MV-4-11 (cell line): ENCODE measurements around the gene FNDC3B.
"Not testable (repeated sequence)": the region's sequence is repeated elsewhere in the genome, so short reads cannot be mapped to it uniquely, and the experiment has no call there.

Experiments used
- DNase-seq: peaks from one replicate; lab custom pipeline; 2025; lab: John Stamatoyannopoulos, UW

FNDC3B gene

DNA sequence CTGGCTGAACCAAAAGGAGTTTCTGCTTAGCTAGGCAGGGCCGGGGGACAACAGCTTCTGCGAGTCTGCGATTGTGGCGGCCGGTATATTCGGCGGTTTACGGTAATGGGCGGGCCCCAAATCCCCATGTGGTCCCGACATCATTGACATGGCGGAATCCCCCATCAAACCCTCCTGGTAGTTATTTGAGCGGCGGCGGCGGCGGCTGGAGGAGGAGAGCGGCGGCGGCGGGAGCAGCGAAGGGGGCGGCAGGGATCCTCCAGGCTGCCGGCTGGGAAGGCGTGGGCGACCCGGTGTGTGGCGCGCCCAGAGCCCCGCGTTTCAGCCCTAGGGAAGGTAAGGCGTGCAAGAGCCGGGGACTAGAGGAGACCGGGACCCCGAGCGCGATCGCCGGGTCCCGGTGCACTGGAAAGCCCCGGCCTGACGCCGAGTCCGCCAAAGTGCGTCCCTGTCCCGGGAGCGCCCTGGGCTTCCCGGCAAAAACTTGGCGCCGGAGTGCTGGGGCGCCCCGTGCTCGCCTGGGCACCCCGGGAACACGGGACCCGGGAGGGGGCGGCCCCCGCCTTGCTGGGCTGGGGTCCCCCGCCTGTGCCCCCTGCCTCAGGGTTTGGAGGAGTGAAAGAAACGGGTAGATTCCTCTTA, at the start of gene FNDC3B:
Gene FNDC3B (plus strand): TSS at position 143 of the 642 bp plus-strand sequence. CDS start 72,902 bp downstream, outside the sequence.
- DNase-seq: peak; percentile 95

DNA sequence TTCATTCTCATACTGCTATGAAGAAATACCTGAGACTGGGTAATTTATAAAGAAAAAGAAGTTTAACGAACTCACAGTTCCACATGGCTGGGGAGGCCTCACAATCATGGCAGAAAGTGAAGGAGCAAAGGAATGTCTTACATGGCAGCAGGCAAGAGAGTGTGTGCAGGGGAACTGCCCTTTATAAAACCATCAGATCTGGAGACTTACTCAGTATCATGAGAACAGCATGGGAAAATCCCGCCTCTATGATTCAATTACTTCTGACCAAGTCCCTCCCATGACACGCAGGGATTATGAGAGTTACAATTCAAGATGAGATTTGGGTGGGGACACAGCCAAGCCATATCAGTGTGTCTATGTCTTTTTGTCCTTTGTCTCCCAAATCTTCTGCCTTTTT, 49.1 kb upstream of the FNDC3B start:
- DNase-seq: not testable (repeated sequence)

DNA sequence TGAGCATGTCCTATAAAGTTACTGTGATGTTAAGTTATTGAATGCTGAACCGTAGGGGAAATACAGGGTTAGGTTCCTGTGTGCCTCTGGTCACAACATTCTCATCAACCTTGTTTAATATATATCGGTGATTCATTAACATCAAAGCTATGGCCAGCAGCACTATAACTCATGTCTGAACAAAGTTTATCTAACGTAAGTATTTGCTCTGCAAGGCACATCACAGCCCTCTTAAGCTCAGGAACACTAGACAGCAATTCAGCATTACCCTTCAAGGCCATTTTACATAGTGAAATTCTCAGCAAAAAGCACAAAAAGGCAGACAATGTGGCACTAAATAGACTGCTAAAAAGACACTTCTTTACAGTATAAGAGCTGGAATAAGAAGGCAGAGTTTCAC, 48.2 kb upstream of the FNDC3B start:
- DNase-seq: no peak

DNA sequence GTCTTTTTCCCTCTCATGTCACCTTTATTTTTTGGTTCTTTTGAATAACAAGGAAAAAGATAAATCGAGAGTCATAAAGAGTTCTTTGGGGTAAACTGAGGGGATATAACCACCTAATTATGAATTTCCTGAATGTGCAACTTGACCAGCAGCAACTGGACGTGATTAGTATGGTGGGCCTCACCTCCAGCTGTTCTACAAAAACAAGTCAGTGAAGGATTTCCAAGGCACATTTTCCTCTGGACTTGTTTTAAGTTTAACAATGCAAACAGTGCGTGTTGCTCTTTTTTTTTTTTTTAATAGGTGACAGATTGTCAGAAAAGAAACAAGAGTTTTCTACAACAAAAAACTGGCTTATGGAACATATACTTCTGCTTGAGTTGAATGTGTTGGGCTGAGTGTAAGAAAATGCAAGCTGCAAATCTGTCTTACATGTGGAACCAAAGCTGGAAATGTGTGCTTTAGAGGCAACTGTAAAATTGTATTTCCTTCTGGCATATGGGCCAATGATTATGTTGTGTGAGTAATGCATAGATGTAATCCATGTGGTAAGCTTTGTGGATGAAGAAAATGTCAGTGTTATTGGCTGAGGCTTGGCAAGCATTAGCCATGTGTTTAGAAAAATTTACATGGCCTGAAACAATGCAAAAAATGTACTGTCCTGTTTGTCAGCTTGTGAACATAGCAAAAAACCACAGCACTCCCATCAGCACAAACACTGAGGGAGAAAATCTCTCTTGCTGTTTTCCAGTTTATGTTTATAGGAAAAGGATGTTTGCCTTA, 44.5 kb upstream of the FNDC3B start:
- DNase-seq: peak; percentile 90

DNA sequence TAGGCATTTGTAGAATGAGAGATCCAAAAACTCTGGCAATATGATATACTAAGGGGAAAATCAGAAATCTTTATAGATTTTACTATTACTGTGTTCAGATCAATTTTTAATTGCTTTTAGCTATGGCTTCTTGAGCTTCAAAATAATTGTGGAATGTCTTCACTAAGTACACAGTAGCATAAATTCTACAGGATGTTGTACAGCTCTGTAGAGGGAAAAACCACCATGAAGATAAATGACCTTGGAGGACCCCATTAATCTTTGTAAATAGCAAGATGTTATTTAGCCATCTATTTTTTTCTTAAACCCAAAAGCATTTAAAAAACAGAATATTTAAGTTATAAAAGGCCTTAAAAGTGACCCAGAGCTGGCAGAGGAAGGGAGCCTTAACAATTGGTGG, 43.9 kb upstream of the FNDC3B start:
- no peak for DNase-seq

DNA sequence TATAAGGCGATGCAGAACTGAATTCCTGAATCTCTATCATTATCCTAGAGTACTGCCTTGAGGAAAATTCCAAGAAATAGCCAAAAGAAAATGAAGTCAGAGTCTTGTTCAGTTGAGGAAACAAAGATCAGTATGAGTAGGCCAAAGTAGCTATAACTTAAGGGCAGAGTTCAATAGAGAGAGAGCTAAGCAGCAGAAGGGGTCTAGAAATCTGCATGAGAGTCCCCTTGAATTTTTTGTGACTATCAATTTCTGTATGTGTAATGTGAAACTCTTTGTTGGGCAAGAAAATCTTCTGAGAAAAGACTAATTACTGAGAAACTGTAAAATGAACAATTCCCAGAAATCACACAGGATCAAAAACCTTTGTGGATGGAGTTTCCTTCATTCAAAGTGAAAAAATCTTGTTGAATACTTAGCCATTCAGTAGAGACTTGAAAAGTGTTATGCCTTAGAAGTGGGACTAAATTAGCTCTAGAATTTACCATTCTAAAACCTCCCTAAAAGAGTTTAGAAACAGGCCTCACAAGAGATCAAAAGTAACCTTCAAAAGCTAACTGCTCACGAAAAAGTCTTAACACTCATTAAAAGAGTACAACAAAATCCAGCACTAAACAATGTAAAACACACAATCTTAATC, 43.1 kb upstream of the FNDC3B start:
- peak; percentile 28 for DNase-seq

DNA sequence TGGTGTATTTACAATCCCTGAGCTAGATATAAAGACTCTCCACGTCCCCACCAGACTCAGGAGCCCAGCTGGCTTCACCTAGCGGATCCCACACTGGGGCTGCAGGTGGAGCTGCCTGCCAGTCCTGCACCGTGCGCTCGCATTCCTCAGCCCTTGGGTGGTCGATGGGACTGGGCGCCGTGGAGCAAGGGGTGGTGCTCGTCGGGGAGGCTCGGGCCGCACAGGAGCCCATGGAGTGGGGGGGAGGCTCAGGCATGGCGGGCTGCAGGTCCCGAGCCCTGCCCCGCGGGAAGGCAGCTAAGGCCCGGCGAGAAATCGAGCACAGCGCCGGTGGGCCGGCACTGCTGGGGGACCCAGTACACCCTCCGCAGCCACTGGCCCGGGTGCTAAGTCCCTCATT, 40.6 kb upstream of the FNDC3B start:
- not testable (repeated sequence) for DNase-seq

DNA sequence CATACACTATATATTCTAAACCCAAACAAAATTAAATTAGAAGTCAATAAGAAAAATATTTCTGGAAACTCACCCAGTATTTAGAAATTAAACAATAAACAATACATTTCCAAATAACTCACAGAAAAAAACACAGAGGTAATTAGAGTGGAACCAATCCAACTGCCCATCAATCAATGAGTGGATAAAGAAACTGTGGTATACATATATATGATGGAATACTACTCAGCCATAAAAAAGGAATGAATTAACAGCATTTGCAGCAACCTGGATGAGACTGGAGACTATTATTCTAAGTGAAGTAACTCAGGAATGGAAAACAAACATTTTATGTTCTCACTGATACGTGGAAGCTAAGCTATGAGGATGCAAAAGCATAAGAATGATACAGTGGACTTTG, 37.8 kb upstream of the FNDC3B start:
- not testable (repeated sequence) for DNase-seq

DNA sequence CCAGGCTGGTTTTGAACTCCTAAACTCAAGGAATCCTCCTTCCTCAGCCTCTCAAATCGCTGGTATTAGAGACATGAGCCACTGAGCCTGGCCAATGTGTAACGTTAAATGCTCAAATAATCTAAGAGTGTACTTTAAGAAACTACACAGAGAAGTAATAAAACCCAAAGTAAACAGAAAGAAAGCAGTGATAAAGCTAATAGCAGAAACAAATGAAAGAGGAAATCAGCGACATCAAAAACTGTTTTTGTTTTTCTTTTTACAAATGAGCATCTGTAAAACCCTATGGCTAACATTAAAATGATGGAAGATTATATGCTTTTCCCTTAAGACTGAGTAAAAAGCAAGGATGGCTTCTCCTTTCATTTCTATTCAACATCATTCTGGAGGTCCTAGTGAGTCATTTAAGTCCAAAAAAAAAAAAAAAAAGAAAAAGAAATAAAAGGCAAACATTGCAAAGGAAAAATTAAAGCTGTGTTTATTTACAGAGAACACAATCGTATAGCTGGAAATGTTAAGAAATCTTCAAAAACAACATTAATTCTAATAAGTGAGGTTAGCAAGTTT, 36.8 kb upstream of the FNDC3B start:
- DNase-seq: no peak

DNA sequence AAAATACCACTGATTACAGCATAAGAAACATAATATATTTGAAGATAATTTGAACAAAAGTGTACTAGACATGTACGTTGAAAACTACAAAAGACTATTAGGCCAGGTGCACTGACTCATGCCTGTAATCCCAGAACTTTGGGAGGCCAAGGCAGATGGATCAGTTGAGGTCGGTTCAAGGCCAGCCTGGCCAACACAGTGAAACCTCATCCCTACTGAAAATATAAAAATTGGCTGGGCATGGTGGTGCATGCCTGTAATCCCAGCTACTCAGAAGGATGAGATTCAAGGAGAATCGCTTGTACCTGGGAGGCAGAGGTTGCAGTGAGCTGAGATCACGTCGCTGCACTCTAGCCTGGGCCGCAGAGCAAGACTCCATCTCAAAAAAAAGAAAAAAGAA, 36.2 kb upstream of the FNDC3B start:
- no peak for DNase-seq

DNA sequence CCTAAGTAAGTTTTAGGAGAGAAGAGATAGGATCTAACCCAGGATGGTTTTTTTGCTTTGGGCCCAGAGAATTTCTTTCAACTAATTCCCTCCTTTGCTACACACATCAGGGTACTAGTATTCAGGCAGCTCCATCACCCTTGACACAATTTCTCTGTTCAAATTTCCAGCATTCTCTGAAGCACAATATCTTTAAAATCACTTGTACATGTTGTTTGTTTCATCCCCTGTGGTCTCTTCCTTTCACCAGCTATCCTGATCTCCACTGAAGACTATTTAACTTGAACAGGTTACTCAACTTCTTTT, 32.4 kb upstream of the FNDC3B start:
- no peak for DNase-seq

DNA sequence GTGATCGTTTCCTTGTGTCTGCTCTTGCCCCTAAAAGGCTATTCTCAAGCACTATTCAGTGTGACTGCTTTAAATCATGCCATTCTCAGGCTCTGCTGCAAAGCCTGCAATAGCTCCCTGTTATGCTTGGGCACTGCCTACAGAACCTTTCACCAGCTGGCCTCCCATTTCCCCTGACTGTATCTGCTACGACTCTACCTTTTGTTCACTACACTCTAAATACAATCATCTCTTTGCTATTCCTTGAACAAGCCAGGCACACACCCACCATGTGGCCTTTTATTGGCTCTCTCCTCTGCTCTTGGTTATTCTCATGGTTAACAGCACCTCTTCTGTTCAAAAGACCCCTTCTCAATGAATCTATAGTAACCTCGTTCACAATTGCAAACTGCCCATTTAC, 29.6 kb upstream of the FNDC3B start:
- no peak for DNase-seq

DNA sequence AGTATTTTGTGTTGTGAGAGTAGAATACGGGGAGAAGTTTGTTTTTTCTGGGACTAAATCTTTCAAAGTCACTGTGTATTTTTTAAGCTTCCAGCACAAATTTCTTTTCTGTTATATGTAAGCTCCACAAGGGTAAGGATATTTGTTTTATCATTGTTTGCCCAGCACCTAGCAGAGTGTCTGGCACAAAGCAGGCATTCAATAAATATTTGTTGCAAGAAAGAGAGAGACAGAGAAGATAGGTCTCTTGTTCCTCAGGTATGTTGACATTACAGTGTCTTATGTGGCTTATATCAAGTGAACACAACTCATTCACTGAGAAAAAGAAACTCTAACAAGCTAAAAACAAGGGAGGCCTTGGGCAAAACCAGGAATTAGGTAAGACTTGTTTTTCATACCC, 26.6 kb upstream of the FNDC3B start:
- DNase-seq: no peak

DNA sequence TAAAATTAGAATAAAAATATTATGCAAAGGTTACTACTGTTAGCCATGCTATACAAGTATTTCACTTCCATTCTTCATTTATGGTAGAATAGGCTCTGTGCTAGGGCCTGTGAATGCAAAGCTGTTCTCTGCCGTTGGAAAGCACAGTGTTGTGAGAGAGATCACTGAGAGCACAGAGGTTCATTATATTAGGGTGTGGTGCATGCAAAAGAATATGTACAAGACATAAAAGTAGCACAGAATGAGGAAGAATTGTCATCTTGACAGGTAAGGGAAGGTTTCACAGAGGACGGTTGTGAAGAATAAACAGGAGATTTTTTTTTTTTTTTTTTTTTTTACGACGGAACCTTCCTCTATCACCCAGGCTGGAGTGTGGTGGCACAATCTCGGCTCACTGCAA, 25.2 kb upstream of the FNDC3B start:
- no peak for DNase-seq

DNA sequence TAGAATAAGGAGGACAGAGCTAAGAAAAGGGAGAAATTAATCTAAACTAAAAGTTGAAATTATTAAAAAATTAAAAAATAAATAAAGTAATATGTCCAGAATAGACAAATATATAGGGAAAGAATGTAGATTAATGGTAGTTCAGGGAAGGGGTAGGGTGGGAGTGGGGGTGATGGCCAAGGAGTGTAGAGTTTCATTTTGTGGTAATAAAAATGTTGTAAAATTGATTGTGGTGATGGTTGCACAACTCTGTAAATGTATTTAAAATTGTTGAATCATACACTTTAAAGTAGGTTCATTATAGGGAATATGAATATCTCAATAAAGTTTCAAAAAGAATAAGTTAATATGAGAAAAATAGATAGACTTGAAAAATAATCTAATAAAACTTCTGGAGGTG, 21.0 kb upstream of the FNDC3B start:
- no peak for DNase-seq

DNA sequence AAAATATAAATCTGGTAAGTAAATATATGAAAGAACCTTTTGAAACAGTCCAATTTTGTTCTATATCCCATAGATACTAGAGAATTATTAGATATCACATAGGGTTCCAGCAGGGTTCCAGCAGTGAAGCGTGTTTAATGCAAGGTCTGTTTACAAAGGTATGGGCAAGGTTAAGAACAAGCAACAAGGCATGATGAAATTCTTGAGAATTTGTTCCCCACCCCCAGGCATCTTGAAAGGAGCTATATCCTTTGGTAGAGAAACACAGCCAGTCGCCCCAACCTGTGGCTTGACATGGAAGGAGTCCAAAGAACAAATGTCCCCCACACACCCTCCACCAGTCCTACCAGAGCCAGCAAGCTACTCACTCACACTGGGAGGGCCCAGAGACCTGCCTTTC, 18.6 kb upstream of the FNDC3B start:
- no peak for DNase-seq

DNA sequence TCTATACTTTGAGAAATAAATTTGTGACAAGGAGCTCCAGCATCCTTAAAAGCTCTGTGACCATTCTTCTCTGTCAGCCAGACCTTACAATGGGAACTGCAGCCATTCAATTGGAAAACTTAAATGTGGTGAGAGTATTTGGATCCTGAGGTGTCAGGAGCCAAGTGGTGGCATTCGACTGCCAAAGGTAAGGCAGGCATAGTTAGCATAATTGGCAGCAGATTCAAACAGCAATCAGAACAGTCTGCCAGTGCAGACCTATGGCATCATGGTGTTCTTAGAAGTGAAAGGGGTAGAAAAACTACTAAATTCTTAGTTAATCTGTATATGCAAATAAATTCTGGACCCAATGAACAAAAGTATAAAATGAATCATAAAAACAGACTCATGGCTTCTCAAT, 18.2 kb upstream of the FNDC3B start:
- no peak for DNase-seq

DNA sequence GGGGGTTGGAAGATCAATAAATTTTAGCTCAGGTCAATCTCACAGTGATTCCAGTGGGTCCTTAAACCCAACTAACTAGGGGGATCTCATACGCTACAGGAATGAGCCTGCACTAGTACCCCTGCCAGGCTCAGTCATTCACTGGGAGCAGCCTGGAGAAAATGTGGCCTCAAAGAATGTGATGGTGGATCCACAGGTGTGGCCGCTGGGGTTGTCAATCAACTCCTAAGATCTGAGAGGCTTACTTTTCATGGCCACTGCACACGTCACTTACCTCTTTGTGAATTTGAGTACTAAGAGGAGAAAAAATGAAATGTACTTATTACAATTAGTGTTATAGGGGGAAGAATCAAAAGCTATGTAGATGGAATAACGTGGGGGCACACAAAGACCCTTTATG, 17.5 kb upstream of the FNDC3B start:
- no peak for DNase-seq

DNA sequence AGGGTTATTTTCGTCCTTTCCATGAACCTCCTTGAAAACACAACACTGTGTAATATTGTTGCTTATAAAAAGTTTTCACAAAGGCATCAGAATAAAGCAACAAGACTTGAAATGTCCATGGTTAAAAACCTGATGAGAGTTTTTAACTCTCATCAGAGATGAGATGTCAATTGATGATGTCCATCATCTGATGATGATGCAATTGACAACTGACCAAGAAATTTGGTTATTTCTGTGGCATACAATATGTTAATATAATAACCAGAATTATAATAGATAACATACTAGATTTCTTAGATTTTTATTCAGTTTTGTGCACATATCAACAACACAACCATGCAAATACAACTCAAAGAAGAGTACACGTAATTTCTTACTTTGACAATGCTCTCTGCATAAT, 15.5 kb upstream of the FNDC3B start:
- no peak for DNase-seq

DNA sequence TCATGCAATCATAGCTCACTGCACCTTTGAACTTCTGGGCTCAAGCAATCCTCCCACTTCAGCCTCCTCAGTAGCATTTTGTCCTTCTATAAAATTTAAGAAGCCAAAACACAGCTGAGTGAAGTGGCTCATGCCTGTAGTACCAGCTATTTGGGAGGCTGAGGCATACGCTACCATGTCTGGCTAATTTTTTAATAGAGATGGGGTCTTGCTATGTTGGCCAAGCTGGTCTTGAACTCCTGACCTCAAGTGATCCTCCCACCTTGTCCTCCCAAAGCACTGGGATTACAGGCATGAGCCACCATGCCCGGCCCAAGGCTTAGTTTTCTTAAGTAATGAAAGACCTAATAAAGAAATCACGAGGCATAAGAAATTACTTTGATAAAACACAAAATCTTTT, 14.7 kb upstream of the FNDC3B start:
- DNase-seq: no peak

DNA sequence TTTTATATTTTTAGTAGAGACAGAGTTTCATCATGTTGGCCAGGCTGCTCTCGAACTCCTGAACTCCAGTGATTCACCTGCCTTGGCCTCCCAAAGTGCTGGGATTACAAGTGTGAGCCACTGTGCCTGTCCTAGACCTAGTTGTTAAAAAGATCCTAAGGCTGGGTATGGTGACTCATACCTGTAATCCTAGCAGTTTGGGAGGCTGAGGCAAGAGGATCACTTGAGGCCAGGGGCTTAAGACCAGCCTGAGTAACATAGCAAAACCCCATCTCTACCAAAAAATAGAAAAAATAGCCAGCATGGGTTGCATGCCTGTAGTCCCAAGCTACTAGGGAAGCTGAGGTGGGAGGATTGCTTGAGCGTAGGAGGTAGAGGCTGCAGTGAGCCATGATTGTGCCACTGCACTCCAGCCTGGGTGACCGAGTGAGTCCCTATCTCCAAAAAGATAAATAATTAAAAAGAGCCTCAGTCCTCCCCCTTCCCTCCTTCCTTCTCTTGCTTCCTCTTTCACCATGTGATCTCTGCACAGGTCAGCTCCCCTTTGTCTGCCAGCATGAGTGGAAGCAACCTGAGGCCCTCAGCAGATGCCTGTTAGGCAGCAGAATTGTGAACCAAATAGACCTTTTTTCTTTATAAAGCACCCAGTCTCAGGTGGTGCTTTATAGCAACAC, 9.8 kb upstream of the FNDC3B start:
- DNase-seq: peak; percentile 78

DNA sequence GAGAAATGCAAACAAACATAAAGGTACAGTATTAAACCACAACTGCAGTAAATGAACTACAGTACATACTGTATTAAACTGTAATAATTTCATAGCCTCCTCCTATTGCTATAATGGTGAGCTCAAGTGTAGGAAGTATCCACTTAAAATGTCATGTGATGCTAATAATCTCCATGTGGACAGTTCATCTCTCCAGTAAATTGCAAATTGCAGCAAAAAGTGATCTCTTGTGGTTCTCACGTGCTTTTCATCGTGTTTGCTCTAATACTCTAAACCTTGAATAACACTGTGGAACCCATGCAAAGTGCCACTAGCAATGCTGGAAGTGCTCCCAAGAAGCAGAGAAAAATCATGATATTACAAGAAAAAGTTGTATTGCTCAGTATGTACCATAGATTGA, 9.2 kb upstream of the FNDC3B start:
- DNase-seq: no peak

DNA sequence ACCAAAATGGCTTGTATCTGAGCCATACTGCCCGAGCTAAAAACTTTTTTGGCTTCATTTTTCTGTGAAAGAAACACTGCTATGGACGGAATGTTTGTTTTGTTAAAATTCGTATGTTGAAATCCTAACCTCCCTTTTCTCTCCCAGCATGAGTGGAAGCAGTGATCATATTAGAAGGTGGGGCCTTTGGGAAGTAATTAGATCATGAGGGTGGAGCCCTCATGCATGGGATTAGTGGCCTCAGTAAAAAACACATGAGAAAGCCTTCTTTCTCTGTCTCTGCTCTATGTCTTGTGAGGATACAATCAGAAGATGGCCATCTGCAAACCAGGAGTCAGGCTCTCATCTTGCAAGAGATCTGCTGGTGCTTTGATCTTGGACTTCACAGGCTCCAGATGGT, 7.4 kb upstream of the FNDC3B start:
- no peak for DNase-seq
